GM08714 (cell line): Measurements from ENCODE around the gene CTIF.

Source experiments
- H3K4me3 ChIP-seq: fragments of 200-500 bp; sonication (Bioruptor generic); 2 replicates; pipeline ENCODE4 v1.5.1; 2014; ENCODE audit warnings: mild to moderate bottlenecking, low read length, inconsistent platforms
- ZNF274 ChIP-seq: IDR thresholded peaks from 2 replicates; pipeline ENCODE4 v1.6.1; 2012; ENCODE audit warnings: mild to moderate bottlenecking, low read depth, low read length

Gene CTIF

DNA sequence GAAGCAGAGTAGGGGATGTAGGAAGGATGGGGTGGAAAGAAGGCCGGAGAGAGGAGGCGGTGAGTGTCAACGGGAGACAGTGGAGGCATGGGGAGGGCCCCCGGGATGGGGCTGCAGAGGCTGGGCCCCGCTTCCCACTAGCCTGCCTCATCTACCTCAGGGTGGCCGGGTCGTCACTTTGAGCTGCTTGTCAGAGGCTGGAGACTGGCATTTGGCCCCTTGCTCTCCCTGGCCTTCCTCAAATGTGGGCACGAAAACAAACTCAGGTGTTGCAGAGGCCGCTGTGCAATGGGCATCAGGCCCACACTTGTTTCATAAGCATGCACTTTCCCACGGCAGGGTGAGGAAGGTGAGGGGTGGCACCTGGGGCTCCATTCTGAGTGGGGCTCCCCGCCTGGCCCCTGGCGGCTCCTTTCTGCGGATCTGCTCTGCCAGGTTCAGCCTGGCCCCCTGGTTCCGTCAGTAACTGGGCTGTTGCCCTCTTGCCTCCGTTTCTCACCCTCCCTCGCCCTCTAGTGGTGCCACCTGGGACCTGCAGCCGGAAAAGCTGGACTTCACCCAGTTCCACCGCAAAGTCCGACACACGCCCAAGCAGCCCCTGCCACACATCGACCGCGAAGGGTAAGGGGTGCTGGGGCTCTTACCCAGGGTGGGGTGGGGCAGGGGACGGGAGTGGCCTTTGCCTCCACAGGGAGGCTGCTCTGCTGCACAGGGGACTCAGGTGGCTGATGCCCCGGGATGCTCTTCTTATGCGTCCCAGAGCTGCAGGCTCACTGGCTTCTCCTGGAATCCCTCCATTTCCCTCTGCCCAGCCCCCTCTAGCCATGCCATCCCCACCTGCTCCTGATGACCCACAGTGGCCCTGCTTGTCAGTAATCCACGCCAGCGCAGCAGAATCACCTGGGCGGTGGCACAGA is 125.4 kb downstream of the CTIF start:
- H3K4me3 ChIP-seq: no peak overlapping the region
- TF ChIP-seq ZNF274: no peak

DNA sequence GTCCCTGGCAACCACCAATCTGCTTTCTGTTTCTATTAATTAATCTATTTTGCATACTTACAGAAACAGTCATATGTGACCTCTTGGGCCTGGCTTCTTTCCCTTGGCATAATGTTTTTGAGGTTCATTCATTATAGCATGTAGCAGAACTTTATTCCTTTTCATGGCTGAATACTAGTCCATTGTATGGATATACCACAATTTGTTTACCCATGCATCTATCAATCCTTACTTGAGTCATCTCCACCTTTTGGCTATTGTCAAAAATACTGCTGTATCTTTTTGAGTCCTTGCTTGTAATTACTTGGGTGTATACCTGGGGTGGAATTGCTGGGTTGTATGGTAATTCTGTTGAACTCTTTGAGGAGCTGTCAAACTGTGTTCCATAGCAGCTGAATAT is 126.8 kb downstream of the CTIF start:
- no peak for TF ChIP-seq ZNF274
- no peak overlapping the region for H3K4me3 ChIP-seq

DNA sequence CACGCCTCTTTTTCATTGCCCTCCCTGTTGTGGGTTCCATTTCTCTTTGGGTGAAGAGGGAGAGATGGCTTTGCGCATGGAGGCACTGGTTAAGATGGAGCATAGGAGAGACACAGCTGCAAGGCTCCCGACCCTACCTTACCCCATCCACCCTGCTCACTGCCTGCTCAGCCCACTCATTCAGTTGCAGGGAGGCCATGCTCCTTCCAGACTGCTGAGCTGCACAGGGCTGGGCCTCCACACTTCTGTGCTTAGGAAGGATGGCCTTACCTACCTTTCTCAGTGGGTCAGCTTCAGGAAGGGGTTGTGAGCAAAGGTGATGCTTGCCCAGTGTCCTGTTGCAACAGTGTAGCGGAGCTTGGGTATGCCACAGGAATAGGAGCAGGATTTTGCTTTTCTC is 127.8 kb downstream of the CTIF start:
- no peak overlapping the region for H3K4me3 ChIP-seq
- no peak for TF ChIP-seq ZNF274

DNA sequence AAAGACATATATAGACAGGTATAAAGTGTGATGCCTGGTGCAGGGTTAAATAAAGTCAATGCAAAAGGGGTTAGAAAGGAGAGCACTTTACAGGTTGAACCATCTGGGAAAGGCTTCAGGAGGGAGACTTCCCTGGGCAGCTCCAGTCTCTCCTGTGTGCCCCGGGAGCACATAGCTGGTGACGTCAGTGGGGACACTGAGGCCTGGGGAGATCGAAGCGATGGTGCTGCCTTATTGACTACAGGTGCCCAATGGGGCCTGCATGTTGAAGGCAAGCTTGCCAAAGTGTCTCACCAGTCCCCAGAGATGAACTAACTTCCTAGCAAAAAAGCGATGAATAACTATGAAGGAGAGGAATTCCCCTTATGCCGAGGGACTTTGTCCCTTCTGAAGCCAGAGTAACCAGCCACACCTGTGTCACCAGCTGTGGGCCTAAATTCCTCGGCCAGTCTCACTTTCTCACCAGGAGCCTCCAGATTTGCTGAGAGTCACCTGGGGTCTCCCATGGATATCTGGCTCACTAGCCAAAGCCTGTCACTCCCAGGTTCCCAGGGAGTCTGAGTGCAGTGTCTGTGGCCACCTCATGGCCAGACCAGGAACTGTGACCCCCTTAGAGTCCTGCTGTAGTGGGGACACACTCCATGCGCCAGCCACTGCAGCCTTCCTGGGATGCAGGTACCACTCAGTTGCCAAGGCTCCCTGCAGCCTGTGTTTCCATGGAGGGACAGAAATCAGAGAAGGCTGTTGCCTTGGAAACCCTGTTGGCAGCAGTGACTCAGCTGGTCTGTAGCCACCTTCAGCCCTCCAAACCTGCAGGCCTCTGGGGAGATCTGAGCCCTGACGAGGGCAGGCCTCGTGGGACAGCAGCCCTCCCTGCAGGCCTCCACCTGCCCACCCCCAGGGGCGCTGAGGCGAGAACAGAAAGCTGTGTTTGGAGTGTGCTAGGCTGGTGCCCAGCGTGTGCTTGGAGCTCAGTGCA is 128.7 kb downstream of the CTIF start:
- no peak overlapping the region for H3K4me3 ChIP-seq
- no peak for TF ChIP-seq ZNF274

DNA sequence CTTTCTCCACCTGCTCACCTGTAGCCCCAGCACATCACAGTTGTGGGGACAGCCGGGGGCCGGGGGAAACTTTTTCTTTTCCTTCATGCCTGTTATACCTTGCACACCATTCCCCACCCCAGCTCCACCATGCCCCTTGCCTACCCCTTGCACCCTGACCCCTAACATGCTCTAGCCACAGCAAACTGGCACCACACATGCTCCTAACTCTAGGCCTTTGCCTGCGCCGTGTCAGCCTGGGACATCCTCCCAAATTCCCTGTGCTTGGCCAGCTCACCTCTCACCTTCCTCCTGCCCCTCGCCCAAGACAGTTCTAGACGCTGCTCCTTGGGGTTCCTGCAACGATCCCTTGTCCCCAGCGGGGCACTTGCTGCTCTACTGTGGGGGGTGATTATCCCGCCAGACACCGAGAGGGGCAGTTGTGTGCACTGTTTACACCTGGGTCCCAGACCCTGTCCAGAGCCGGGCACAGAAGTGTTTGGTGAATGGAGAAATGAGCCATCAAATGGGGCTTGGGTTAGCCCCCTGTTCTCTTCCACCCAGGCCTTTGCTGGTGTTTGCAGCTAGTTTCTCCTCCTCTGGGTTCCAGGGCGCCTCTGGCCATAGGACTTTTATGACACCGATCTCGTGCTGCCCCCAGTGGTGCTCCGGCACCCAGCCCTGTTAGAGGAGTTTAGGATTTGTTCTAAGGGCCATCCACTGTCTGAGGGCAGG is 129.8 kb downstream of the CTIF start:
- no peak overlapping the region for H3K4me3 ChIP-seq
- no peak for TF ChIP-seq ZNF274

DNA sequence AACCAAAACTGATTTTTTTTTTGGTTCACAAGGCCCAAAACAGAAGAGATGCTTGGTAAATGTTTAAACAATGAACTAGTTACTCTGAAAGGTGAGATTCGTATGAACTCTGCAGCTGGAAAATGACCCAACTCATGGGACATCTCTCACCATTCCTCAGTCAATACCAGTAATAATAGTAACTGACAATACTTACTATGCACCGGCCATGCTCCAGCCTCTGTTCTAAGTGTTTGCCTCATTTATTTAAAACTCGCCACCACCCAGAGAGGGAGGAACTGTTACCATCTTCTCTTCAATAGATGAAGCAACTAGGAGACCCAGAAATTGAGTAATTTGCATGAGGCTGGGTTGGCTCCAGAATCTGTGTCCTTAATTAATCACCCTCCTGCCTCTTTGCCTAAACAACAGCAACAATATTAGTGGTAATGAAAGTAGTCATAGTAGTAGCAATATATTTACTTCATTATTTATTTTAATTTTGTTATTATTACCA is 130.4 kb downstream of the CTIF start:
- TF ChIP-seq ZNF274: no peak
- H3K4me3 ChIP-seq: no peak overlapping the region

DNA sequence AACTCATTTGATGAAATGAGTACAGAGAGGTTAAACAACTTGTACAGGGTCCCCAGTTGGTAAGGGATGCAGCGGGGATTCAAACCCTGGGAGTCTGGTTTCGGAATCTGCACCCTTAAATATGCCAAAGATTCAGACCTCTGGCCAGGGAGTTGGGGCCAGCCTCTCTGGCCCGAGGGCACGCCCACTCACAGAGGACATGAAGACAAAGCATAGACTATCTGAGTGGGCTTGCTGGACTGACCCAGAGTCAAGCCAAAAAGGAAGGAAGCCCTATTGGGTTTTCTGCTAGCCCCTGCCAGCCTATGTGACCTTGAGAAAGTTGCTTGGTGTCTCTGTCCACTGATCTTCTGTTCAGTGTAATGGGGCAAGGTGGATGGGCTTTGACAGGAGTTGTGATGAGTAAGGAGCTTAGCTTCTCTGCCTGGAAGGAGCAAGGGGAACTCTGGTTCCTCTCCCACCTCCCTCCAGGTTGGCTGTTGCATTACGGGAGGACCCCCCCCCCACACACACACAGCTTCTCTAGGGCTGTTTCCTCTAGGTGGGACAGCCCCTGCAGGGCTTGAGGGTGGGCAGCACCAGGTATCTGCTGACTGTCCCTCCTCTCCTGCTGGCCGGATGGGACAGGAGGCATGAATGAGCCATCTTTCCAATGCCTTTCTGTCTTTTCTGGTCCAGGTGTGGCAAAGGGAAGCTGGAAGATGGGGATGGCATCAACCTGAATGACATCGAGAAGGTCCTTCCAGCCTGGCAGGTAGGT is 131.3 kb downstream of the CTIF start:
- H3K4me3 ChIP-seq: no peak overlapping the region
- TF ChIP-seq ZNF274: no peak

DNA sequence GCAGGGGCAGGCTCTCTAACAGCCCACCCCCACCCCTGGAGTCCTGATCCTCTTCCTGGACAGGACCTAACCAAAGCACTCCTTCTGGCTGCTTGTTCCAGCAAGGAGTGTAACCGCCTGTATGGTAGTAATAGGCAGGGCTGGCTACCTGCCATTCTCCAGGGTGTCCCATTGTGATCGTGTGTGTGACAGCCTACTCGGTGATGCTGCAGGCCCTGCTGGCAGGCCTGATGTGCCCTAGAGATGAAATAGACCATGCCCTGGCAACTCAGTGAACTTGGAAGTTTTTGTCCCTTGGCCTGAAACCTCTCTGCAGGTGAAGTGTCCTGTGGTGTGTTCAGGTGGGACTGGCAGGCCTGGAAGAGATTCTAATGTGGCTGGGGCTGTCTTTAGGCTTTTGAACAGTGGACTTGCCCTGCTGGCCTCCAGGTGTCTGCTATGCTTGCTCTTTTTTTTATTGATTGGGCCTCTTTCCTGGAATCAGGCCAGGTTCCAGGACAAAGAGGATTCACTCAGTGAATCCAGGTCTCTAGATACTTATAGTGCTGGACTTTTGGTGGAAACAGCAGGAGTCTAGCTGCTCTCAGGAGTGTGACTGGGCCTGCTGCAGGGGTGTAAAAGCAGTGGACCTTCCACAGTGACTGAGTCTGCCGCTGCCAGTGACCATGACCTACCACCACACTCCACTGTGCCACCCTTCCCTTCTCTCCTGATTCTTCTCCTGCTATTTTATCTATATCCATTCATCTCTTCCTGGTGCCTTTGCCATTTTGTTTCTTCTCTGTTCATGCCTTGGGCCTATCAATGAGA is 132.1 kb downstream of the CTIF start:
- no peak for TF ChIP-seq ZNF274
- H3K4me3 ChIP-seq: no peak overlapping the region

DNA sequence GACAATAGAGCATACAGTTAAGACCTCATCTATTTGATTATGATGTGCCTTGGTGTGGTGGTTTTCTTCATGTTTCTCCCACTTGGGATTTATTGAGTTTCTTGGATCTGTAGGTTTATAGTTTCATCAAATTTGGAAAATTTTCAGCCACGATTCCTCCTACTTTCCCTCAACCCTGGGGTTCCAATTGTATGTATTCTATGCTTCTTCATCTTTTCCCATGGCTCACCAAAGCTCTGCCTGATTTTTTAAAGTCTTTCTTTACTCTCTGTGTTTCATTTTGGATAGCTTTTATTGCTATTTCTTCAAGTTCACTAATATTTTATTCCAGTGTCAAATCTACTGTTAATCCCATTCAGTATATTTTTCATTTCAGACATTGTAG is 132.7 kb downstream of the CTIF start:
- H3K4me3 ChIP-seq: no peak overlapping the region
- no peak for TF ChIP-seq ZNF274

DNA sequence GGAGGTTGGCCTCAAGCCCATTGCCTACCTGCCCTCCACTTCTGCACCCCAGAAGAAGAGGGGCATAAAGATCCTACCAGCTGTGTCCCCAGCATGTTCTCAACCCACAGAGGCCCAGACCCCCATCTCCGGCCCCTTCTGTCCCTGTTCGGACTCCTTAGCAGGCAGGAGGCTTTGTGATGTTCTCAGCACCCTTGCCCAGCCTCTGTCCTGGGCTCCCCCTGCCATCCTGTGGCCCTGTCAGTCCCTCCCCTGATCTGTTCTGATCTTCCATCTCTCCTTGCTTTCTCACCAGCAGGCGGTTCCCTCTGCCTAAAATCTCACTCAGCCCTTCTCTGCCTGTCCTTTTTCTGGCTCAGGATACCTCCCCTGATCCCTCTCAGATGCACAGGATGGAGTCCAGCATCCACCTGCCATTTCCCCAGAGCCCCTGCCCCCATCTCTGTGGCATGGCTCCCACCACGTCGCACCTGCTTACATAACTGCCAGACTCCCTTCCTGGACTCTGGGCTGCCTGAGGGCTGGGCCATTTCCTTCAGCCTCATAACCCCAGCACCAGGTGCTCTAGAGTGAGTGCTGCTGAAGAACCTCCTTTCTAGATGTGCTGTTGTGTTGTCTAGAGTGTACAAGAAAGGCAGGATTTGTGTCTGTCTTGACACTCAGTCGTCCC is 134.0 kb downstream of the CTIF start:
- no peak for TF ChIP-seq ZNF274
- H3K4me3 ChIP-seq: no peak overlapping the region

DNA sequence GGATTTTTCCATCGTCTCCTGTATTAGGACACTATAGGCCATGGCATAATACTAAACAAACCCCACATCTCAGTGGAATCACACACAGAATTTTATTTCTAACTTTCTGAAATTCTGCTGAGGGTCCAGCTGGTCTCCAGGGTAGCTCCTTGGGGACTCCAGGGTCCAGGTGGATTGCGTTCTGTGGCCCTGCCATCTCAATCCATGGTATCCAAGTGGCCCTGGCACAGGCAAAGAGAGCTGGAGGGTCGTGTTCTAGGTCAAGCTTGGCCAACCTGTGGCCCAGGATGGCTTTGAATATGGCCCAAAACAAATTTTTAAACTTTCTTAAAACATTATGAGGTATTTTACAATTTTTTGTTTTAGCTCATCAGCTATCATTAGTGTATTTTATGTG is 134.6 kb downstream of the CTIF start:
- TF ChIP-seq ZNF274: no peak
- H3K4me3 ChIP-seq: no peak overlapping the region
